Adipocyte (in vitro differentiated cells): ENCODE data around the gene CST9L.

Experiments used
- DNase-seq: peaks from one replicate; pipeline ENCODE4 v3.0.0-alpha.2; 2015; ENCODE audit warnings: low read depth
- H3K27me3 ChIP-seq: replicated peaks from 2 replicates; pipeline ENCODE4 v1.7.0; 2013; ENCODE audit warnings: mild to moderate bottlenecking, low read length, moderate library complexity; ENCODE audit not compliant: control insufficient read depth, insufficient read depth
- H3K36me3 ChIP-seq: 2 replicates; pipeline ENCODE4 v1.7.0; 2013; ENCODE audit warnings: low read length, mild to moderate bottlenecking, moderate library complexity; ENCODE audit not compliant: control insufficient read depth, insufficient read depth, severe bottlenecking
- H3K4me1 ChIP-seq: 2 replicates; pipeline ENCODE4 v1.7.0; 2013; ENCODE audit warnings: mild to moderate bottlenecking, low read length, moderate library complexity; ENCODE audit not compliant: control insufficient read depth, insufficient read depth
- H3K4me3 ChIP-seq: 2 replicates; pipeline ENCODE4 v1.7.0; 2013; ENCODE audit warnings: mild to moderate bottlenecking, low read length, moderate library complexity
- H3K9ac ChIP-seq: 2 replicates; pipeline ENCODE4 v1.7.0; 2013; ENCODE audit warnings: mild to moderate bottlenecking, low read length, moderate library complexity
- H3K9me3 ChIP-seq: 2 replicates; pipeline ENCODE4 v1.7.0; 2013; ENCODE audit warnings: mild to moderate bottlenecking, low read length, moderate library complexity; ENCODE audit not compliant: control insufficient read depth

The CST9L gene

GRCh38 chr20:23565503-23566045 lies 2.7 kb downstream of the CST9L start:
- no peak overlapping the region for H3K9ac ChIP-seq
- H3K9me3 ChIP-seq, result peaks cover 27% of the 10 kb centered on the region
- H3K4me3 ChIP-seq, result no peak overlapping the region
- peaks cover 12% of the 10 kb centered on the region for H3K27me3 ChIP-seq
- H3K36me3 ChIP-seq, result no peaks in the 10 kb centered on the region
- DNase-seq, result no peak
- no peaks in the 10 kb centered on the region for H3K4me1 ChIP-seq

GRCh38 chr20:23564927-23565326 lies 3.4 kb downstream of the CST9L start:
- Histone ChIP-seq H3K36me3 (no peaks in the 10 kb centered on the region), H3K4me1 (no peaks in the 10 kb centered on the region), H3K27me3 (peaks cover 12% of the 10 kb centered on the region), H3K9ac (no peak overlapping the region), H3K4me3 (no peak overlapping the region), H3K9me3 (peaks cover 34% of the 10 kb centered on the region)
- DNase-seq, result no peak

GRCh38 chr20:23562721-23563342 lies 5.5 kb downstream of the CST9L start:
- Histone ChIP-seq H3K4me3 (no peak overlapping the region), H3K4me1 (no peaks in the 10 kb centered on the region), H3K9ac (no peak overlapping the region), H3K27me3 (peaks cover 2% of the 10 kb centered on the region), H3K9me3 (peaks cover 49% of the 10 kb centered on the region), H3K36me3 (no peaks in the 10 kb centered on the region)
- DNase-seq, result no peak

GRCh38 chr20:23554401-23554800 lies 13.9 kb downstream of the CST9L start:
- Histone ChIP-seq H3K9ac (no peak overlapping the region), H3K4me3 (no peak overlapping the region), H3K36me3 (no peaks in the 10 kb centered on the region), H3K4me1 (no peaks in the 10 kb centered on the region), H3K27me3 (peaks cover 23% of the 10 kb centered on the region), H3K9me3 (peaks cover 15% of the 10 kb centered on the region)
- DNase-seq, result no peak

- Histone ChIP-seq H3K9ac (no peak overlapping the region), H3K9me3 (no peaks in the 10 kb centered on the region), H3K27me3 (peaks cover 27% of the 10 kb centered on the region), H3K36me3 (no peaks in the 10 kb centered on the region), H3K4me1 (no peaks in the 10 kb centered on the region), H3K4me3 (no peak overlapping the region)
- DNase-seq, result no peak
These were observed 16.5 kb downstream of the CST9L start for GRCh38 chr20:23551786-23552185.

GRCh38 chr20:23551383-23551782 lies 16.9 kb downstream of the CST9L start:
- H3K9me3 ChIP-seq, result no peaks in the 10 kb centered on the region
- no peak overlapping the region for H3K9ac ChIP-seq
- H3K4me1 ChIP-seq, result no peaks in the 10 kb centered on the region
- no peak for DNase-seq
- H3K36me3 ChIP-seq, result no peaks in the 10 kb centered on the region
- H3K4me3 ChIP-seq, result no peak overlapping the region
- H3K27me3 ChIP-seq, result peaks cover 27% of the 10 kb centered on the region

- Histone ChIP-seq H3K36me3 (no peaks in the 10 kb centered on the region), H3K4me3 (no peak overlapping the region), H3K27me3 (peaks cover 34% of the 10 kb centered on the region), H3K4me1 (no peaks in the 10 kb centered on the region), H3K9me3 (no peaks in the 10 kb centered on the region), H3K9ac (no peak overlapping the region)
- no peak for DNase-seq
These were observed 18.1 kb downstream of the CST9L start for GRCh38 chr20:23550227-23550626.

GRCh38 chr20:23548408-23548807 lies 19.9 kb downstream of the CST9L start:
- no peak overlapping the region for H3K9ac ChIP-seq
- peaks cover 34% of the 10 kb centered on the region for H3K27me3 ChIP-seq
- no peak overlapping the region for H3K4me3 ChIP-seq
- H3K9me3 ChIP-seq, result peaks cover 8% of the 10 kb centered on the region
- no peak for DNase-seq
- H3K4me1 ChIP-seq, result no peaks in the 10 kb centered on the region
- H3K36me3 ChIP-seq, result no peaks in the 10 kb centered on the region

- Histone ChIP-seq H3K9me3 (peaks cover 8% of the 10 kb centered on the region), H3K4me3 (no peak overlapping the region), H3K4me1 (no peaks in the 10 kb centered on the region), H3K27me3 (peaks cover 34% of the 10 kb centered on the region), H3K9ac (no peak overlapping the region), H3K36me3 (no peaks in the 10 kb centered on the region)
- DNase-seq, result no peak
These were observed 20.7 kb downstream of the CST9L start for GRCh38 chr20:23547613-23548012.

- peaks cover 8% of the 10 kb centered on the region for H3K9me3 ChIP-seq
- H3K4me3 ChIP-seq, result no peak overlapping the region
- H3K36me3 ChIP-seq, result no peaks in the 10 kb centered on the region
- H3K4me1 ChIP-seq, result no peaks in the 10 kb centered on the region
- no peak for DNase-seq
- peaks cover 27% of the 10 kb centered on the region for H3K27me3 ChIP-seq
- H3K9ac ChIP-seq, result no peak overlapping the region
These were observed 21.7 kb downstream of the CST9L start for GRCh38 chr20:23546435-23547144.

GRCh38 chr20:23544133-23544532 lies 24.2 kb downstream of the CST9L start:
- no peaks in the 10 kb centered on the region for H3K4me1 ChIP-seq
- H3K36me3 ChIP-seq, result no peaks in the 10 kb centered on the region
- no peak overlapping the region for H3K4me3 ChIP-seq
- DNase-seq, result no peak
- peaks cover 8% of the 10 kb centered on the region for H3K9me3 ChIP-seq
- H3K27me3 ChIP-seq, result peaks cover 10% of the 10 kb centered on the region
- H3K9ac ChIP-seq, result no peak overlapping the region
